HCT116 (cell line): Measurements from ENCODE around the gene MXRA8. TPM values are rescaled to one million over a fixed set of nuclear protein-coding genes. Genes with fewer than 3 reads are reported as not detected.

ENCODE experiments used
- ATAC-seq: fragments of 200-7000 bp; cut with Tn5 transposase; 2 replicates; pipeline ENCODE4 v1.9.1; 2020; ENCODE audit warnings: mild to moderate bottlenecking, moderate library complexity
- BruUV-seq: library from RNA; stranded (reverse); fragments of 400-500 nt; replicated peaks from 2 replicates; lab custom pipeline; 2021; lab: Mats Ljungman, UMichigan
- CTCF ChIA-PET: fragments of 300-600 bp; sonication (Branson Sonifier 250); formaldehyde crosslinking; loops from one replicate; lab custom pipeline; 2021; ENCODE audit warnings: antibody characterized with exemption; lab: Charles Lee
- POLR2A ChIA-PET: fragments of 300-600, 350-600 bp; sonication (Branson Sonifier 250); formaldehyde crosslinking; loops from one replicate; lab custom pipeline; 2021; ENCODE audit warnings: antibody characterized with exemption; lab: Charles Lee
- RAD21 ChIA-PET, 2 experiments: fragments of 300-600 bp; sonication (Branson Sonifier 250); formaldehyde crosslinking; loops; one replicate each; lab custom pipeline; 2023; ENCODE audit warnings: low total read pairs in 2 of 2; ENCODE audit not compliant: uncharacterized antibody in 2 of 2, unreplicated experiment in 2 of 2, low non-redundant PET in 1 of 2; lab: Charles Lee
- DNase-seq: peaks from one replicate; pipeline ENCODE4 v3.0.0-alpha.2; 2010; ENCODE audit warnings: low read depth, low spot score
- H2AFZ ChIP-seq: fragments of 200-600 bp; shearing (Covaris generic), sonication (generic); 2 replicates; pipeline ENCODE4 v1.6.1; 2017; ENCODE audit warnings: low read depth, mixed run types, mixed read lengths, antibody characterized with exemption, low read length; ENCODE audit not compliant: poor library complexity, severe bottlenecking
- H3K27ac ChIP-seq: 2 replicates; pipeline ENCODE4 v1.5.1; 2012; ENCODE audit warnings: low read depth, low read length
- H3K27me3 ChIP-seq: fragments of 200-600 bp; sonication (generic); 2 replicates; pipeline ENCODE4 v1.6.1; 2016; ENCODE audit warnings: mixed run types, low read length, mixed read lengths; ENCODE audit not compliant: insufficient read depth
- H3K36me3 ChIP-seq, 2 experiments: fragments of 200-500 bp in 1 of 2; fragments of 200-600 bp in 1 of 2; sonication (Bioruptor generic) in 1 of 2; sonication (generic) in 1 of 2; 2 replicates each; pipeline versions ENCODE4 v1.5.1 to v1.6.1; 2014 to 2016; ENCODE audit warnings: low read length in 2 of 2, inconsistent platforms in 1 of 2, mixed read lengths in 1 of 2, mixed run types in 1 of 2; ENCODE audit not compliant: insufficient read depth in 2 of 2, control insufficient read depth in 1 of 2
- H3K4me1 ChIP-seq, 2 experiments: fragments of 200-600 bp in 1 of 2; sonication (generic) in 1 of 2; 2 replicates each; pipeline versions ENCODE4 v1.5.1 to v1.6.1; 2012 to 2017; ENCODE audit warnings: low read length in 2 of 2, inconsistent platforms in 1 of 2, mild to moderate bottlenecking in 1 of 2, mixed read lengths in 1 of 2, mixed run types in 1 of 2, moderate library complexity in 1 of 2; ENCODE audit not compliant: insufficient read depth in 2 of 2, control insufficient read depth in 1 of 2
- H3K4me2 ChIP-seq: fragments of 200-600 bp; sonication (generic); 2 replicates; pipeline ENCODE4 v1.6.1; 2017; ENCODE audit warnings: mixed run types, low read length, mixed read lengths
- H3K4me3 ChIP-seq, 2 experiments: fragments of 200-600 bp in 1 of 2; sonication (generic) in 1 of 2; replicated peaks in 1 of 2; 2 replicates each; pipeline ENCODE4 v1.5.1; 2011 to 2016; ENCODE audit warnings: low read length in 2 of 2, control low read depth in 1 of 2, low read depth in 1 of 2, mild to moderate bottlenecking in 1 of 2, mixed read lengths in 1 of 2, mixed run types in 1 of 2
- H3K79me2 ChIP-seq: fragments of 200-600 bp; sonication (generic); 2 replicates; pipeline ENCODE4 v1.6.1; 2017; ENCODE audit warnings: mild to moderate bottlenecking, mixed run types, low read length, moderate library complexity, mixed read lengths; ENCODE audit not compliant: insufficient read depth
- H3K9ac ChIP-seq: fragments of 200-600 bp; sonication (generic); 2 replicates; pipeline ENCODE4 v1.6.1; 2016; ENCODE audit warnings: low read length, mixed read lengths
- H3K9me2 ChIP-seq: fragments of 200-600 bp; sonication (generic), shearing (Covaris generic); 2 replicates; pipeline ENCODE4 v1.6.1; 2017; ENCODE audit warnings: mixed run types, mild to moderate bottlenecking, moderate library complexity; ENCODE audit not compliant: insufficient read depth
- H3K9me3 ChIP-seq, 2 experiments: fragments of 200-500 bp in 1 of 2; fragments of 200-600 bp in 1 of 2; sonication (Bioruptor generic) in 1 of 2; sonication (generic) in 1 of 2; 2 replicates each; pipeline ENCODE4 v1.6.1; 2014 to 2017; ENCODE audit warnings: low read length in 2 of 2, mixed read lengths in 2 of 2, inconsistent platforms in 1 of 2, low read depth in 1 of 2, mild to moderate bottlenecking in 1 of 2, mixed run types in 1 of 2, moderate library complexity in 1 of 2; ENCODE audit not compliant: control insufficient read depth in 1 of 2, insufficient read depth in 1 of 2
- H4K20me1 ChIP-seq: fragments of 200-600 bp; sonication (generic), shearing (Covaris generic); 2 replicates; pipeline ENCODE4 v1.6.1; 2017; ENCODE audit warnings: mixed run types, mild to moderate bottlenecking, moderate library complexity; ENCODE audit not compliant: insufficient read depth
- ATF3 ChIP-seq: IDR thresholded peaks from 2 replicates; pipeline ENCODE4 v1.6.1; 2012
- CEBPB ChIP-seq: IDR thresholded peaks from 2 replicates; pipeline ENCODE4 v1.6.1; 2012; ENCODE audit warnings: low read depth
- CTCF ChIP-seq, 3 experiments: fragments of 200-600 bp in 1 of 3; sonication (generic) in 1 of 3; IDR thresholded peaks in 2 of 3; conservative IDR thresholded peaks in 1 of 3; 2 replicates each; pipeline ENCODE4 v1.5.1; 2012 to 2017; ENCODE audit warnings: low read depth in 2 of 3, low read length in 2 of 3, antibody characterized with exemption in 1 of 3, borderline replicate concordance in 1 of 3, control low read depth in 1 of 3, mild to moderate bottlenecking in 1 of 3, mixed read lengths in 1 of 3, mixed run types in 1 of 3, moderate library complexity in 1 of 3; ENCODE audit not compliant: insufficient read depth in 1 of 3
- ELF1 ChIP-seq: IDR thresholded peaks from 2 replicates; pipeline ENCODE4 v1.6.1; 2012; ENCODE audit warnings: low read depth, borderline replicate concordance
- EZH2 ChIP-seq: fragments of 200-600 bp; sonication (generic); IDR thresholded peaks from 2 replicates; pipeline ENCODE4 v1.6.1; 2017; ENCODE audit warnings: antibody characterized with exemption, mixed run types
- EZH2phosphoT487 ChIP-seq: fragments of 200-600 bp; IDR thresholded peaks from 2 replicates; pipeline ENCODE4 v1.6.1; 2018; ENCODE audit warnings: antibody characterized with exemption, borderline replicate concordance
- FOSL1 ChIP-seq: IDR thresholded peaks from 2 replicates; pipeline ENCODE4 v1.6.1; 2012; ENCODE audit warnings: low read depth
- MAX ChIP-seq: IDR thresholded peaks from 2 replicates; pipeline ENCODE4 v1.6.1; 2012
- REST ChIP-seq: IDR thresholded peaks from 2 replicates; pipeline ENCODE4 v1.6.1; 2012; ENCODE audit warnings: low read depth
- SIN3A ChIP-seq: IDR thresholded peaks from 2 replicates; pipeline ENCODE4 v1.6.1; 2012; ENCODE audit warnings: low read depth
- SP1 ChIP-seq: IDR thresholded peaks from 2 replicates; pipeline ENCODE4 v1.6.1; 2012; ENCODE audit warnings: low read depth
- ZFX ChIP-seq: fragments of 450-650 bp; IDR thresholded peaks from 2 replicates; pipeline ENCODE4 v1.6.1; 2017
- ZNF274 ChIP-seq: fragments of 200-500 bp; sonication (Bioruptor generic); IDR thresholded peaks from 2 replicates; pipeline ENCODE4 v1.6.1; 2014; ENCODE audit warnings: mild to moderate bottlenecking, low read depth, low read length, inconsistent platforms
- intact Hi-C: fragments of 100-400 bp; cut with micrococcal nuclease; formaldehyde crosslinking; loops from 2 replicates; pipeline ENCODE4 v1.10.0; 2022
- total RNA-seq: library from RNA; stranded (reverse); gene quantifications from one replicate; pipeline ENCODE4 v1.2.1, GENCODE V29; 2021; ENCODE audit not compliant: unreplicated experiment

MXRA8 gene
- total RNA-seq, 1 experiment from 2014 or later: 0.74 TPM

DNA sequence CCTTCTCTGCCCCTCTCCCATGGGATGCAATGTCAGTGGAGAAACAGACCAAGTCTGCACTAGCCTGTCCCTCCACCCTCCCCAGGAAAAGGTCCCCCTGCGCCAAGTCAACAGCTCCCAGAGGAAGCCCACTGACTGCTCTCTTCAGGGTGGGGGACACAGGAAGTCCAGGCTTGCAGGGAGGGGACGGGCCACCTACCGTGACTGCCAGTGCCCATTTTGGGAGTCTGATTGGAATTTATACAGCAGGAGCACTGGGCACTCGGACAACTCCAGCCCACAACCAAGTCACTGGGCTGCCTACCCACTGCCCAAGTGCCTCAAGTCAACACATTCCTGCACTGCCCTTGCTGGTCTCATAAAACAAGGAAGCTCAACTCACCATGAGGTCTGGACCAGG is 34.7 kb upstream of the MXRA8 start:
- Histone ChIP-seq H3K4me2 (no peak overlapping the region), H3K4me3 (no peak overlapping the region), H3K79me2 (peaks cover 79% of the 10 kb centered on the region), H3K36me3 (peaks cover 62 to 80% of the 10 kb centered on the region in 2 experiments), H4K20me1 (peaks cover 12% of the 10 kb centered on the region; the same call in 1 of the 2 replicates), H3K27me3 (no peaks in the 10 kb centered on the region), H2AFZ (no peak overlapping the region), H3K9me3 (no peaks in the 10 kb centered on the region), H3K9ac (no peak overlapping the region), H3K9me2 (no peaks in the 10 kb centered on the region), H3K27ac (no peak overlapping the region), H3K4me1 (peaks cover 0 to 10% of the 10 kb centered on the region in 2 experiments; a peak in 3 of 4 replicates)
- ATAC-seq: no peak
- POLR2A ChIA-PET: no interaction called here
- no peak for TF ChIP-seq SIN3A
- TF ChIP-seq ATF3: no peak
- TF ChIP-seq ZNF274: no peak
- BruUV-seq: no TSS peak
- no peak for DNase-seq
- intact Hi-C loops: no loop called here
- CTCF ChIA-PET: no interaction called here
- RAD21 ChIA-PET: no interaction called here

- H3K27ac ChIP-seq: no peak overlapping the region
- H3K9me2 ChIP-seq: no peaks in the 10 kb centered on the region
- peaks cover 69% of the 10 kb centered on the region for H3K79me2 ChIP-seq
- peaks cover 71 to 85% of the 10 kb centered on the region in 2 experiments for H3K36me3 ChIP-seq
- intact Hi-C loops: no loop called here
- peaks cover 12% of the 10 kb centered on the region; the same call in 1 of the 2 replicates for H4K20me1 ChIP-seq
- no peak overlapping the region for H2AFZ ChIP-seq
- BruUV-seq: no TSS peak
- ChIA-PET RAD21 (no interaction called here), CTCF (no interaction called here), POLR2A (interaction anchor here (1.4 kb wide), 1 partner anchor 8 kb away, joined by 4 read pairs; the partner anchor contains the start of gene CCNL2)
- no peaks in the 10 kb centered on the region for H3K4me1 ChIP-seq
- no peak overlapping the region for H3K9ac ChIP-seq
- DNase-seq (no peak), ATAC-seq (no peak)
- no peaks in the 10 kb centered on the region for H3K27me3 ChIP-seq
- H3K4me2 ChIP-seq: no peak overlapping the region
- H3K9me3 ChIP-seq: no peaks in the 10 kb centered on the region
- no peak overlapping the region for H3K4me3 ChIP-seq
- TF ChIP-seq REST (no peak), ZNF274 (no peak), CEBPB (no peak), EZH2phosphoT487 (no peak), ZFX (no peak), EZH2 (no peak), ELF1 (no peak), SIN3A (no peak), SP1 (no peak), FOSL1 (no peak), MAX (no peak), CTCF (IDR thresholded peaks at IDR 0.05 in 2 of 3, conservative IDR thresholded peaks at IDR 0.05 in 1 of 3; ENCODE audit: borderline replicate concordance in 1 of 3, insufficient read depth in 1 of 3, low read depth in 2 of 3, low read length in 2 of 3) (no peak)
Measured at GRCh38 chr1:1391225-1391624, 32.9 kb upstream of the MXRA8 start.
